HepG2 (cell line): ENCODE data around the gene LSR. TPM values are rescaled to one million over a fixed set of nuclear protein-coding genes. Genes with fewer than 3 reads are reported as not detected.
A peak's percentile ranks its signal among the peaks of the same experiment; 100 is the strongest.

Experiments
- ATRX ChIP-seq: sonication (generic); formaldehyde crosslinking; IDR thresholded peaks from 2 replicates; pipeline ENCODE4 v1.4.0; 2020; ENCODE audit warnings: missing genetic modification reagents, borderline replicate concordance
- ELF1 ChIP-seq: sonication (generic); formaldehyde crosslinking; IDR thresholded peaks from 2 replicates; pipeline ENCODE4 v1.4.0; 2020; ENCODE audit warnings: missing genetic modification reagents
- MAF1 ChIP-seq: sonication (generic); formaldehyde crosslinking; IDR thresholded peaks from 2 replicates; pipeline ENCODE4 v1.5.0; 2020; ENCODE audit warnings: missing genetic modification reagents, borderline replicate concordance
- REPIN1 ChIP-seq: sonication (generic); formaldehyde crosslinking; IDR thresholded peaks from 2 replicates; pipeline ENCODE4 v1.8.0; 2022; ENCODE audit warnings: missing genetic modification reagents, low read depth, mild to moderate bottlenecking, borderline replicate concordance
- SAFB2 ChIP-seq: sonication (generic); formaldehyde crosslinking; IDR thresholded peaks from 2 replicates; pipeline ENCODE4 v1.5.1; 2020; ENCODE audit warnings: missing genetic modification reagents, low read depth, mild to moderate bottlenecking, borderline replicate concordance
- ZBTB42 ChIP-seq: sonication (generic); formaldehyde crosslinking; IDR thresholded peaks from 2 replicates; pipeline ENCODE4 v1.5.0; 2020; ENCODE audit warnings: mild to moderate bottlenecking, missing genetic modification reagents
- ZMYM3 ChIP-seq: sonication (generic); formaldehyde crosslinking; IDR thresholded peaks from 2 replicates; pipeline ENCODE4 v1.5.1; 2020; ENCODE audit warnings: mild to moderate bottlenecking, missing genetic modification reagents
- ZNF225 ChIP-seq: sonication (generic); formaldehyde crosslinking; IDR thresholded peaks from 2 replicates; pipeline ENCODE4 v1.4.0; 2020; ENCODE audit warnings: mild to moderate bottlenecking, missing genetic modification reagents
- ZNF609 ChIP-seq: sonication (generic); formaldehyde crosslinking; IDR thresholded peaks from 2 replicates; pipeline ENCODE4 v1.4.0; 2020; ENCODE audit warnings: mild to moderate bottlenecking, missing genetic modification reagents, borderline replicate concordance
- ZNF772 ChIP-seq: sonication (generic); formaldehyde crosslinking; IDR thresholded peaks from 2 replicates; pipeline ENCODE4 v1.5.0; 2020; ENCODE audit warnings: mild to moderate bottlenecking, missing genetic modification reagents
- polyA plus RNA-seq, 8 experiments: library from polyadenylated mRNA; depleted of rRNA in 3 of 8; stranded (reverse) in 7 of 8; unstranded in 1 of 8; fragments of >200 nt; fragmentation: Illumina TruSeq in 4 of 8; extraction: Trizol in 4 of 8; gene quantifications; 2 replicates each; pipeline versions ENCODE4 v1.2.1 to v1.2.3, GENCODE V29; 2011 to 2016; ENCODE audit warnings: low read depth in 4 of 8, missing spikeins in 1 of 8, mixed read lengths in 1 of 8; ENCODE audit not compliant: insufficient read depth in 1 of 8
- total RNA-seq, 5 experiments: library from RNA; depleted of rRNA; stranded (reverse); fragments of >200 nt; fragmentation: Illumina TruSeq; extraction: Trizol; gene quantifications; 2 replicates each; pipeline ENCODE4 v1.2.3, GENCODE V29; 2016; ENCODE audit warnings: low read depth in 1 of 5
- TF ChIP-seq, protein P1 (sequence below): sonication (generic); formaldehyde crosslinking; IDR thresholded peaks from 2 replicates; pipeline ENCODE4 v1.4.0; 2020; ENCODE audit warnings: missing genetic modification reagents, mild to moderate bottlenecking, borderline replicate concordance
- TF ChIP-seq, protein P2 (sequence below), 2 experiments: sonication (generic) in 1 of 2; formaldehyde crosslinking in 1 of 2; IDR thresholded peaks; 2 replicates each; pipeline versions ENCODE4 v1.5.1 to v1.6.1; 2011 to 2020; ENCODE audit warnings: borderline replicate concordance in 1 of 2, low read depth in 1 of 2, low read length in 1 of 2, mild to moderate bottlenecking in 1 of 2, missing genetic modification reagents in 1 of 2, moderate library complexity in 1 of 2
- TF ChIP-seq, protein P3 (sequence below): sonication (generic); formaldehyde crosslinking; IDR thresholded peaks from 2 replicates; pipeline ENCODE4 v1.4.0; 2020; ENCODE audit warnings: missing genetic modification reagents
- TF ChIP-seq, protein P4 (sequence below): sonication (generic); formaldehyde crosslinking; IDR thresholded peaks from 2 replicates; pipeline ENCODE4 v1.4.0; 2020; ENCODE audit warnings: missing genetic modification reagents

LSR gene
- total and polyA plus RNA-seq, 2 of the 13 experiments (the other 11 are each of a cell fraction or from before 2014, with no cell fraction given) = 29.2 to 79.2 TPM

DNA sequence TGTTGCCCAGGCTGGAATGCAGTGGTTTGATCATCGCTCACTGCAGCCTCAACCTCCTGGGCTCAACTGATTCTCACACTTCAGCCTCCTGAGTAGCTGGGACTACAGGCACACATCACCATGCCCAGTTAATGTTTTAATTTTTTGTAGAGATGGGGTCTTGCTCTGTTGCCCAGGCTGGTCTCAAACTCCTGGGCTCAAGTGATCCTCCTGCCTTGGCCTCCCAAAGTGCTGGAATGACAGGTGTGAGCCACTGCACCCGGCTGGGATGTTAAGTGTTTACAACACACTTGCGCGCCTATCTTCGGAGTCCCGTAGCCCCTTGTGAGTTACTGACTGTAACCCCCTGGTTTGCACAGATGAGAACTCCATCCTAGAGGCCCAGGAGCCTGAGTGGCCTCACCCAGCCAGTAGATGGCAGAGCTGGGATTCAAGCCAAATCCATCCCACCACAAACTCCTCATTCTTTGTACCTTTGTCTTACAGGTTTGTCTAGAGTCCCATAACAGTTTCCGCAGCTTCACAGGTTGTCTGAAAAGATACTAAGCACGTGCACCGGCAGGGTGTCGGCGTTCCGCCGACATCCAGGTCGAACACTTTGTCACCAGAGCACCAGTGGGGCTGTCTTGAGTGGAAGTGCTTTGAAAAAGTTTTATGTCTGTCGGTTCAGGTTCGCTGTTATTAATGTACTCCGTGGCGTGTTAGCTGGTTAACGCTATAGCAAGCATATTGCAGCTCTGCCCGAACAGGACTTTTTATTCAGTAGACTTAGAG is 57.9 kb downstream of the LSR start (continued):
- TF ChIP-seq, protein P1, sequence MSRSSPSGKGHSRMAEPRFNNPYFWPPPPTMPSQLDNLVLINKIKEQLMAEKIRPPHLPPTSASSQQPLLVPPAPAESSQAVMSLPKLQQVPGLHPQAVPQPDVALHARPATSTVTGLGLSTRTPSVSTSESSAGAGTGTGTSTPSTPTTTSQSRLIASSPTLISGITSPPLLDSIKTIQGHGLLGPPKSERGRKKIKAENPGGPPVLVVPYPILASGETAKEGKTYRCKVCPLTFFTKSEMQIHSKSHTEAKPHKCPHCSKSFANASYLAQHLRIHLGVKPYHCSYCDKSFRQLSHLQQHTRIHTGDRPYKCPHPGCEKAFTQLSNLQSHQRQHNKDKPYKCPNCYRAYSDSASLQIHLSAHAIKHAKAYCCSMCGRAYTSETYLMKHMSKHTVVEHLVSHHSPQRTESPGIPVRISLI (CRISPR knock-in tag) = no peak
- TF ChIP-seq REPIN1 (peak; percentile 24; the same call in 1 of the 2 replicates), ZNF609 (CRISPR knock-in tag) (0 out of 2 replicates have a peak, but pooled peaks have one; percentile 31), SAFB2 (no peak), ZNF772 (no peak), MAF1 (no peak), ELF1 (CRISPR knock-in tag) (no peak), ZMYM3 (CRISPR knock-in tag) (peak; percentile 80), ATRX (no peak), ZBTB42 (no peak), ZNF225 (CRISPR knock-in tag) (no peak)
- TF ChIP-seq, protein P2, sequence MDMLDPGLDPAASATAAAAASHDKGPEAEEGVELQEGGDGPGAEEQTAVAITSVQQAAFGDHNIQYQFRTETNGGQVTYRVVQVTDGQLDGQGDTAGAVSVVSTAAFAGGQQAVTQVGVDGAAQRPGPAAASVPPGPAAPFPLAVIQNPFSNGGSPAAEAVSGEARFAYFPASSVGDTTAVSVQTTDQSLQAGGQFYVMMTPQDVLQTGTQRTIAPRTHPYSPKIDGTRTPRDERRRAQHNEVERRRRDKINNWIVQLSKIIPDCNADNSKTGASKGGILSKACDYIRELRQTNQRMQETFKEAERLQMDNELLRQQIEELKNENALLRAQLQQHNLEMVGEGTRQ (IDR thresholded peaks at IDR 0.05; ENCODE audit: low read depth, low read length) = no peak
- TF ChIP-seq, protein P2 (CRISPR knock-in tag; IDR thresholded peaks at IDR 0.05; ENCODE audit: borderline replicate concordance) = peak; percentile 18; the same call in 1 of the 2 replicates
- TF ChIP-seq, protein P3, sequence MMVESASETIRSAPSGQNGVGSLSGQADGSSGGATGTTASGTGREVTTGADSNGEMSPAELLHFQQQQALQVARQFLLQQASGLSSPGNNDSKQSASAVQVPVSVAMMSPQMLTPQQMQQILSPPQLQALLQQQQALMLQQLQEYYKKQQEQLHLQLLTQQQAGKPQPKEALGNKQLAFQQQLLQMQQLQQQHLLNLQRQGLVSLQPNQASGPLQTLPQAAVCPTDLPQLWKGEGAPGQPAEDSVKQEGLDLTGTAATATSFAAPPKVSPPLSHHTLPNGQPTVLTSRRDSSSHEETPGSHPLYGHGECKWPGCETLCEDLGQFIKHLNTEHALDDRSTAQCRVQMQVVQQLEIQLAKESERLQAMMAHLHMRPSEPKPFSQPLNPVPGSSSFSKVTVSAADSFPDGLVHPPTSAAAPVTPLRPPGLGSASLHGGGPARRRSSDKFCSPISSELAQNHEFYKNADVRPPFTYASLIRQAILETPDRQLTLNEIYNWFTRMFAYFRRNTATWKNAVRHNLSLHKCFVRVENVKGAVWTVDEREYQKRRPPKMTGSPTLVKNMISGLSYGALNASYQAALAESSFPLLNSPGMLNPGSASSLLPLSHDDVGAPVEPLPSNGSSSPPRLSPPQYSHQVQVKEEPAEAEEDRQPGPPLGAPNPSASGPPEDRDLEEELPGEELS = no peak
- TF ChIP-seq, protein P4, sequence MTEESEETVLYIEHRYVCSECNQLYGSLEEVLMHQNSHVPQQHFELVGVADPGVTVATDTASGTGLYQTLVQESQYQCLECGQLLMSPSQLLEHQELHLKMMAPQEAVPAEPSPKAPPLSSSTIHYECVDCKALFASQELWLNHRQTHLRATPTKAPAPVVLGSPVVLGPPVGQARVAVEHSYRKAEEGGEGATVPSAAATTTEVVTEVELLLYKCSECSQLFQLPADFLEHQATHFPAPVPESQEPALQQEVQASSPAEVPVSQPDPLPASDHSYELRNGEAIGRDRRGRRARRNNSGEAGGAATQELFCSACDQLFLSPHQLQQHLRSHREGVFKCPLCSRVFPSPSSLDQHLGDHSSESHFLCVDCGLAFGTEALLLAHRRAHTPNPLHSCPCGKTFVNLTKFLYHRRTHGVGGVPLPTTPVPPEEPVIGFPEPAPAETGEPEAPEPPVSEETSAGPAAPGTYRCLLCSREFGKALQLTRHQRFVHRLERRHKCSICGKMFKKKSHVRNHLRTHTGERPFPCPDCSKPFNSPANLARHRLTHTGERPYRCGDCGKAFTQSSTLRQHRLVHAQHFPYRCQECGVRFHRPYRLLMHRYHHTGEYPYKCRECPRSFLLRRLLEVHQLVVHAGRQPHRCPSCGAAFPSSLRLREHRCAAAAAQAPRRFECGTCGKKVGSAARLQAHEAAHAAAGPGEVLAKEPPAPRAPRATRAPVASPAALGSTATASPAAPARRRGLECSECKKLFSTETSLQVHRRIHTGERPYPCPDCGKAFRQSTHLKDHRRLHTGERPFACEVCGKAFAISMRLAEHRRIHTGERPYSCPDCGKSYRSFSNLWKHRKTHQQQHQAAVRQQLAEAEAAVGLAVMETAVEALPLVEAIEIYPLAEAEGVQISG = peak; percentile 6; the same call in 1 of the 2 replicates
